GM19395 (cell line): ENCODE results near the gene ITGB2.
"Not testable (repeated sequence)": the region's sequence is repeated elsewhere in the genome, so short reads cannot be mapped to it uniquely, and the experiment has no call there.

Experiments
- ATAC-seq: cut with Tn5 transposase; IDR thresholded peaks from one replicate; pipeline ENCODE4 v1.9.1; 2021; ENCODE audit warnings: mild to moderate bottlenecking, moderate library complexity; ENCODE audit not compliant: unreplicated experiment

The ITGB2 gene

DNA sequence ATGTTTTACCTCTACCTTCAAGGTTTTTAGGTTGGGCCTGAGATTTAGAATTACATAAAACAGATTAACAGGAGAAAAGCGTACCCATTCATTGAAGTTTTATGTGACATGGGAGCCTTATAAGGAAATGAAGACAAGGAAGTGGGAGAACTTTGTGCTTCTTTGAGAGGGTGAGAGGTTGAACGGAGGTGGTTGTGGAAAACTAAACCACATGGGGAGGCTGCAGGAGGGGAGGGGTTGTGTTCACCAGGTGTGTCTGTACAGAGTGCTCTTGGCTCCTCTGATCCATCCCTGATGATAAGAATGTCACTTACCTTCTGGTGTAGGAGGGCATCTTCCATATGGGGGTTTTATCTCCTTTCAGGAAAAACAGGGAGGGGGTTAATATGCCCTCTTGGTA lies 21.9 kb upstream of the ITGB2 start:
- ATAC-seq: no peak

DNA sequence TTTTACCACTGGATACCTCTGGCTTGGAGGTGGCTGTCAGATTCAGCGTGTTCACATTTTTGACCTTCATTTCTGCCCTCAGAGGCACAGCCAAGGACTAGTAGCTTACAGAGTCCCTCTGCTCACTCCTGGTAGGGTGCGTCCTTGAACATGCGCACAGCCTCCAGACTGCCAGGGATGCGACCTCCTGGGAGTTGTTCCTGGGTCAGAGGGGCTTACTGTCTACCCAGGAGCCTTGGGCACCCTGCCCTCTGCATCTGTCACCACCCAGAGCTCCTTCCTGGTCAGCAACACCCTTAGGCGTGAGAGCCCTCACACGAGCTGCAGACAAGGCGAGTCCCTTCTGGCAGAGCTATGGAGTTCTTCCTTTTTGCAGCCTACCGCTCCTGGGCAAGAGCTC lies 20.9 kb upstream of the ITGB2 start:
- ATAC-seq: no peak

DNA sequence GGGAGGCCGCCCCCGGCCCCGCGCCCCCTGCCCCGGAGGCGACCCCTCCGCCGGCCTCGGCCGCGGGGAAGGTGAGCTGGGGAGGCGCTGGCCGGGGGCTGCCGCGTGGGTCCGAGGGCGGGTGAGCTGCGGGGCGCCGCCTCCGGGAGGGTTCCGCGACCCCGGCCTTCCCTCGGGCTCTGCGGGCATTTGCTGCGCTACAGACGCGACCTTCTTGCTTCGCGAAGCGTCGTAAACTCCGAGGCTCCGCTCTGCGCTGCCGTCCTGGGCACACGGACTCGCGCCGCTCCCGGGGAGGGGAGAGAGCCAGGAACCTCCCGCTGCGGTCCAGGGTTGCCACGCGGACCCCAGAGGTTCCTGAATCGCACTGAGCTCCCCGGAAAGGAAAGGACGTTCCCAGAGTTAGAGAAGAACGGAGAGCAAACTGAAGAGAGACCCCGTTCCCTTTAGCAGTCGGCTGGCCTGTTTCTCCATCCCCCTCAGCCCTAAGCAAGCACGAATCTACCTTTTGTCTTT lies 19.5 kb upstream of the ITGB2 start:
- ATAC-seq: no peak

DNA sequence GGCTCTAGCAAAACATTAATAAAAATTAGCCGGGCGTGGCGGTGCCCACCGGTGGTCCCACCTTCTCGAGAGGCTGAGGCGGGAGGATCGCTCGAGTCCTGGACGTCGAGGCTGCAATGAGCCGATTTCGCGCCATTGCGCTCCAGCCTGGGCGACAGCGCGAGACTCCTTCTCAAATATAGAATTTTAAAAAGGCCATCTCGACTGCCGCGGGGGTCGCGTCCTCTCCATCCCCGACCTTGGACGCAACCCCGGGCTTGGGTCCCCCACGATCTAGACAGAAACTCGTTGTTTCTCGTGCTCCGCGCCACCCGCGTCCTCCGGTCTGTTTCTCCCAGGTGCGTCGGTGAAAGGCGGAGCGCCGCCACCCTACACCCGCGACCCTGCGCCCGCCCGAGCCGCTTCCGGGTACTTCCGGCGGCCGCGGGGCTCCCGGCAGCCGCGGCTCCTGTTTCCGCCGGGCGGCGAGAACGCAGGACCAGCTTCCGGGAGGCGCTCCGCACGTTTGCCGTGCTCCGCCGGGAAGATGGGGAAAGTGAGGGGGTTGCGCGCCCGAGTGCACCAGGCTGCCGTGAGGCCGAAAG lies 18.9 kb upstream of the ITGB2 start, which contains the start of gene SLX9:
TSS of gene SLX9 (plus strand) at position 498 of the 584 bp plus-strand sequence. CDS start at position 527, 29 bp downstream.
- ATAC-seq: no peak

DNA sequence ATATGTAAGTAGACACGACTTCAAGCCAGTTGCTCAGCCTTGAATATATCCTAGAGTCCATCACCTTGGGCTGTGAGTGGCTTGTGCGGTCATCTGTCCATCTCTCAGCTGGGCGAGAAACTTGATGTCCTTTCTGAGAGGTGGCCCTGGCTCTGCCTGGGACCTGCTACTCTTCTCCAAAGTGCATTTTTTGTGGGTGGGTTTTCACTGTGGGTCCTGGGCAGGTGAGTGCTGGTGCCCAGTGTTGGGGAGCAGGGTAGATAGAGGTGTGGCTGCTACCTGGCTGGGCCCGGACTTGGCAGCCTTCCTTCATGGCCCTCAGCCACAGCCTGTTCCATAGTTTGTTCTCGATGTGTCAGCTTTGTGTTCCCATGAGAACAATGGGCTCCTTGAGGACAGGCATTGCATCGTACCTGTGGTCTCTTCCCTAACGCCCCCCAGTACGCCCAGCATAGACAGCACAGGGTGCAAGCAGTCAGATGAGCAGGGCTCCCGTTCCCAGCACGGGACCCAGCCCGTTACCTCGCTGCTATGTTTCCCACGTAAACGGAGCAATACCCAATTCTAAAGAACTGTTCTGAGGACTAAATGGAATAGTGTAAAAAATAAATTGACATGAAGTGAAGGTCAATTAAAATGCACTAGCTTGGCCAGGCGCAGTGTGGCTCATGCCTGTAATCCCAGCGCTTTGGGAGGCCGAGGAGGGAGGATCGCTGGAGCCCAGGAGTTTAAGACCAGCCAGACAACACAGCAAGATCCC lies 18.3 kb upstream of the ITGB2 start:
- no peak for ATAC-seq

DNA sequence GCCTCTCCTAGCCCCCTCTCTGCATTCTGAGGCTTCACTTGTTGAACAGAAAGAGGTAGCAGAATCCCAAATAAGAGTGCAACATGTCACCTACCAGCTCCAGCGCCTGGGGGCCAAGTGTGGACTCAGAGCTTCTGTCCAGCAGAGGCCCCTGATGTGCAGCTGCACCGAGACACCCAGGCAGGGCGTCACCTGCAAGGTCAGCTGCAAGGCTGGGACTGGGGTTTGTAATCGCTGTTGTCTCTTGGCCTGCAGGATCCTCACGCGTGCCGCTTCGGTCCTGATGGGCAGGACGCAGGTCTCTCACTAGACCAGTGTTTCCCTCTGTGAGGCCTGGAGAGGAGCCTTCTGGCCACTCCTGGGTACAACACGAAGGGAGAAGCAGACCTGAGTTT lies 14.8 kb upstream of the ITGB2 start:
- no peak for ATAC-seq

DNA sequence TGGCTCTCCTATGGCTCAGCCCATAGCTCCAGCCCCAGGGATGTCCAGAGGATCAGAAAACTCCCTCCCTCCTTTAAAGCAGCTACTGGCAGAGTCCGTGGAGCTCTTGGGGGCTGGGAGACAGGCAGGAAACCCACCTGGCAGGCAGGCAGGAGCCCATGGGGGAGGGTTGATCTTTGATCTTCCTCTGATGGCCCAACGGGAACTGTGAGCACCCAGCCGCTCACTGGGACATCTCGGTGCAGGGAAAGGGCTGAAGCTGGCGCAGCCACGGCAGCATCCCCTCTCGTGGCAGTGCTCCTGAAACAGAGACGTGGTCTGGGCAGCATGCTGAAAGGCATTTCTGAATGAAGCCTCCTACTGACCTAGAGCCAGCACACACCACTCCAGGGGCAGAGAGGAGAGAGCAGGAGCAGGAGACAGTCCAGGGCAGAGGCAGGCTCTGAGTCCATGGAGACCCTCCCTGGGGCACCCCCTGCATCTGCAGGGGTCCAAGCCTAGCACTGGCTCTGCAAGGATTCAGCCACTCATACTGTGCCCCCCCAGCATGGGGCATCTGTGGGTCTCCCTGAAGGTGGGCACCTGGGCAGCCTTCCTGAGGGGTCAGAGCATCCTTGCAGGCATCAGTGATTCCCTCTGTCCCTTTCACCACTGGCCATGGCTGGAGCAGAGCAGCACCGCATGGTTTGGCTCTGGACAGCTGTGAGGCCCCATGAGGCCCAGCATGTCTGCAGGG lies 14.3 kb upstream of the ITGB2 start:
- ATAC-seq: no peak

DNA sequence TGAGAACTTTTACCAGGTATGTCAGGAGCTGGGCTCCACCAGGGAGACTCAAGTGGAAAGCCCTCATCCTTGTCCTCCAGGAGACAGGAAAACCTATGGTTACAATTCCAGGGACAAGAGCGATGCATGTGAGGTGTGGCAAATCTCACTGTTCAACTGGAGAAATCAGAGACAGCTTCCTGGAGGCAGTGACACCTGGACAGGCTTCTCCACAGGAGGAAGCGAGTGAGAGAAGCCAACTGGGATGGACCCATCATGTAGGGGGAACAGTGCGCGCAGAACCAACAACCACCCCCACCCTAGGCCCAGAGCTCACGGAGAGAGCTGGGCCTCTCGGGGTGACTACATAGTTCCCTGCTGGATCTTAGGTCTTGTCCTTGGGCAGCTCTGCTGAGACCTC lies 13.6 kb upstream of the ITGB2 start:
- ATAC-seq: no peak

DNA sequence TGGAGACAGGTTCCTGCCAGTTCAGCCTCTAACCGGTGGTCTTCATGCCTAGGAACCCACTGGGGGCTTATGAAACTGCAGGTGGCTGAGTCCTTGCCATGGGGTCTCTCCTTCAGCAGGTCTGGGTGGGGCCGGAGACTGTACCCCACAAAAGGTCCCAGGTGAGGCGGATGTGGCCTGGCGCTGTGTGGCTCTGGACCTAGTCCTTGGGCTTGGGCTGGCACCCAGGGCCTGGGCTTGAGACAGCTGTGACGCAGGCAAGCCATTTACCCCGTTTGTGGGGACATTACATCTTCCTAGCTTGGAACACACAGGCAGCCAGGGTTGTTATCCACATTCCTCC lies 13.2 kb upstream of the ITGB2 start:
- no peak for ATAC-seq

DNA sequence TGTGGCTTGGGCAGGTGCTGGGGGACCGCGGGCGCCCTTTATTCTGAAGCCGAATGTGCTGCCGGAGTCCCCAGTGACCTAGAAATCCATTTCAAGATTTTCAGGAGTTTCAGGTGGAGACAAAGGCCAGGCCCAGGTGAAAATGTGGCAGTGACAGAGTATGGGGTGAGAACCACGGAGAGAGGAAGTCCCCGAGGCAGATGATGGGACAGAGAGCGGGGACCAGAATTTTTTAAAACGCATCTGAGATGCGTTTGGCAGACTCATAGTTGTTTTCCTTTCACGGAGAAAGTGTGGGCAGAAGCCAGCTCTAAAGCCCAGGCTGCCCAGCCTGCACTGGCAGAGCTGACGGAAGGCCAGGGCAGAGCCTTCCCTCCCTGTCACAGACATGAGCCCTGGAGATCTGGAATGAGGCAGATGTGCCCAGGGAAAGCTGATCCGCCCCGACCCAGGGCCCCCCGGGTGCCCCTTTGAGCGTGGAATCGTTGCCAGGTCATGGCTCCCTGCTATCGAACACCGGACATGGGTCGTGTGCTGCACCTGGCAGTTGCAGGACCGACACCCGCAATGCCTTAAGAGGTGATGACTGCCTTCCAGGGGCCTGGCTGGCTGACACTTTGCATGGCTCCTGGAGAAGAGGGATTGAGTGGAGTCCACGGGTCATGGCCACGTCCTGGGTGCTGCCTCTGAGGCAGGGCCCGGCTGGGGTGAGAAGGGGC lies 12.7 kb upstream of the ITGB2 start:
- ATAC-seq: no peak

DNA sequence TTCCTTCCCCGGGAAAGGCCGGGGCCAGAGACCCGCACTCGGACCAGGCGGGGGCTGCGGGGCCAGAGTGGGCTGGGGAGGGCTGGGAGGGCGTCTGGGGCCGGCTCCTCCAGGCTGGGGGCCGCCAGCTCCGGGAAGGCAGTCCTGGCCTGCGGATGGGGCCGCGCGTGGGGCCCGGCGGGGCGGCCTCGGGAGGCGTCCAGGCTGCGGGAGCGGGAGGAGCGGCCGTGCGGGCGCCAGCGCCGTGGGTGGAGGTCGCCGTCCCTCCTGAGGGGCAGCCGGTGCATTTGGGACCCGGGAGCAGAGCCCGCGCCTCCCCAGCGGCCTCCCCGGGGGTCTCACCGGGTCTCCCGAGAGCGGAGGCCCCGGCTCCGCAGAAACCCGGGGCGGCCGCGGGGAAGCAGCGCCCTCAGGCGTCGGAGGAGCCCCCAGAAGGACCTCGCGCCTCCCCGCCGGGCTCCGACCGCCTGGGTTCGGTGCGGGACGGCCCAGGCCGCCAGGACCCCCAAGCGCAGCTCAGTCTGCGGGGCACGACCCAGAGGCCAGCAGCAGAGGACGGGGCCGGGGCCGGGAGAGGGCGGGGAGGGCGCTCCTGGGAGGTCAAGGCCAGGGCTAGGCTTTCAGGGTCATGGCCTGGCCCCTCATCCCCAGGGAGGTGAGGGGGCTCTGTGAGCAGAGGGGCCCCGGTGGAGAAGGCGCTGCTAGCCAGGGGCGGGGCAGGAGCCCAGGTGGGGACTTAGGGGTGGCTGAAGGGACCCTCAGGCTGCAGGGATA lies 11.9 kb upstream of the ITGB2 start:
- ATAC-seq: no peak

DNA sequence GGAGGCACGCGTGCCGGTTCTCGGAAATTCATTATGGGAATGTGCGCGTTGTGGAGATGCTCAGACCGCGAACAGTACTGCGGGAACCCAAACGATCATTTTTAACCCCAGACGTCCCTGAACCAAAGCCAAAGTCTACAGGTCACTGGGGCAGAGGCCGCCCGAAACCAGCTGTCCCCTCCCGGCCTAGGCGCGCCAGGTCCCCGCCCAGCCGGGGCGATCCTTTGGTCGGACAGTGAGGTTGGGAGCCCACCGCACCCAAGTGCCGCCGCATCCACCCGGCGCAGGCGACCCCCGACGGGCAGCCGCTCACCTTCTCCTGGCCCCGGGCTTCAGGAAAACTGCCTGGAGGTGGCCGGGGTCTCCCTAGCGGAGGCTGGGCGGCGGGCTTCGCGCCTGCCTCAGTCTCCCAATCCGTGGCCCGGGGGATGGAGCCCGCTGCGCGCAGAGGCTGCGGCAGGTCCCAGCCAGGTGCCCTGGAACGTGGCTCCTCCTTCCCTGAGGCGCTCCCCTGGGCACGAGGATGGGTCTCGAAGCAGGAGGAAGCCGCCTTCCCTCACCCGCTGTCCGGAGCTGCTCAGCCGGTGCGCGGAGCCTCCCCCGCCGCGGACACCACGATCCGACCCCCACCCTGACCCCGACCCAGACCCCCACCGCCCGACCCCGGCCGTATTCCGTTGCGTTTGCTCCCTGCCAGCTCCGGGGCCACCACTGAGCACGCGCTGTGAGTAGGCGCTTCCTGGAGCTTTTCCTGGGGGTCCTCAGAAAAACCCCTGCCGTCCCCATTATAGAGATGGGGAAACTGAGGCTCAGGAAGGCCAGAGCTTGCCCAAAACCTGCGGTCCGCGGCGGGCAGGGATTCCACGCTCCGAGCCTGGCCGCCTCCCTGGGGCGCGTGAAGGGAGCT lies 11.1 kb upstream of the ITGB2 start:
- ATAC-seq: no peak

DNA sequence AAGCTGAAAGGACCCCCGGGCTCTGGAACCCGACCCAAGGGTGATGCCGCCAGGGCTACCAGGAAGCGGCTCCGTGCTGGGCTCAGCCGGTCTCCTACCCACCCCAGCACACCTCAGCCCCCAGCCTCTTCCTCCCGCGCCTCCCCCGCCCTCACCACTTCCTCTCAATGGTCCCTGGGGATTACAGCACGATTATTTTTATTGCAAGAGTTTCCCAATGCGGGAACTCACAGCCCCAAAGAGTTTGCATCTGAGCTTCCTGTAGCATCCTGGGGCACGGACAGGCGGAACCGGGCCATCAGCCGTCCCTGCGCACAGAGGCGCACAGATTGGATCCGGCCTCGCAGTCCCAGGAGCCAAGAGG lies 10.4 kb upstream of the ITGB2 start:
- ATAC-seq: no peak

DNA sequence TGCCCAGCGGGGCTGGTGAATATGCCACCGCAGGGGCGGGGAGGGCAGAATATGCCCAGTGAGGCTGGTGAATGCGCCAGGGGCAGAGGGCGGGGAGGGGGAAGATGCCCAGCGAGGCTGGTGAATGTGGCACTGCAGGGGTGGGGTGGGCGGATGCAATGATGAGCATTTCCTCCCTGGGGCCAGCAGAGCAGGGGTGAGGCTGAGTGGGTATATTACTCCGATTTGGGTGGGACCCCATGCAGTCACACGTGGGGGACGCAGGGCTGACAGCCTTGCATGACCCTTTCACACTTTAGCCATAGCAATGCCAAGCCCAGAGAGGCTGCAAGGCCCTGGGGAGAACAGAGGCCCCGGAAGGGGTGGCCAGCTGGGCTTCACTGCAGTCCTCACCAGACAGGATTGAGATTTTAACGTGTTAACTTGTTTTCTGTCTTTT lies 9.9 kb upstream of the ITGB2 start:
- no peak for ATAC-seq

DNA sequence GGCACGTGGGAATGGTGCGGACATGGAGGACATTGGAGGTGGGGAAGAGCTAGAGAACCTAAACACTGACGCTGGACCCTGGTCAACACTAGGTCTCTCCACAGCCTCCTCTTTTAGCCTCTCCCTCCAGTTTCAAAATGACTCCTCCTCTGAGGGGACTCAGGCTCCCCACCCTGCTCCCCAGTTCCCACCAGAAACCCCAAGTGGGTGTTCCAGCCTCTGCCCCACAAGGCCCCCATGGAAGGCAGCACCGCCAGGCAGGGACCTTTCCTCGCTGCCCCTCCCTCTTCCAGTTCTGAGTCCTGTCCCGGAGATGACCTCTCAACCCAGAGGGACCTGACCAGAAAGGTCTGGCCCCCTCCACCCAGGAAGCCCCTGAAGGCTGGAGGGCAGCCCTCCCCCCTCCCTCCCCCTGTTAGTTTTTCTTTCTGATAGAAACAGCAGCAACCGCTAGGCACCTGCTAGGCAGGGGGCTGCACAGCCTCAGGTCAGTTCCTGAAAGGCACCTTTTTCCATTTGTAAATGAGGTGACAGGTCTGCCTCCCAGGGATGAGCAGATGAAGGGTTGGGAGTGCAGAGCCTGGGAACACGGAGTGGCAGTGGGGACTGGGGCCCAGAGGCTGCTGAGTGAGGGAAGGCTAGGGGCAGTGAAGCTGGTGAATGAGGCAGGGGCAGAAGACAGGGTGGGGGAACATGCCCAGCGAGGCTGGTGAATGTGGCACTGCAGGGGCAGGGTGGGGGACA lies 9.3 kb upstream of the ITGB2 start:
- no peak for ATAC-seq

DNA sequence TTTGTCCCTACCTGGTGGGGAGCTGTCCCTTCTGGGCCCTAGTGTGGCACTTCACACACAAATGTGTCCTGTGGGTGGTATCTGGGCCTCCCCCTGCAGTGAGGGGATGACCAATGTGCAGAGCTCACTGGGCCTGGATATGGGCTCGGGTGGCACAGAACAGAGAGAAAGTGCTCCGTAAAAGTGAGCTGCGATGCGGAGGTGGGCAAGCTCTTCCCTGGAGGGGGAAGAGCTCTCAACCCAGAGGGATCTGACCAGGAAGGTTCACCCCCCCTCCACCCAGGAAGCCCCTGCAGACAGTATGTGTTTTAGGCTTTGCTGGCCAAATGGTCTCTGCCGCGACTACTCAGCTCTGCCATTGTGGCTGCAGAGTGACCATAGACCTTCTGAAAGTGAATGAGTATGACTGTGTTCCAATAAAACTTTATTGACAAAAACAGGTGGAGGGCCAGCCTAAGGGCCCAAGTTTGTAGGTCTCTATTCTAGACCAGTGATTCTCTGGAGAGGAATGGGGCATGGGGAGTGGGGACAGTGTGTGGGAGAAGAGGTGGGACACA lies 8.6 kb upstream of the ITGB2 start:
- no peak for ATAC-seq

DNA sequence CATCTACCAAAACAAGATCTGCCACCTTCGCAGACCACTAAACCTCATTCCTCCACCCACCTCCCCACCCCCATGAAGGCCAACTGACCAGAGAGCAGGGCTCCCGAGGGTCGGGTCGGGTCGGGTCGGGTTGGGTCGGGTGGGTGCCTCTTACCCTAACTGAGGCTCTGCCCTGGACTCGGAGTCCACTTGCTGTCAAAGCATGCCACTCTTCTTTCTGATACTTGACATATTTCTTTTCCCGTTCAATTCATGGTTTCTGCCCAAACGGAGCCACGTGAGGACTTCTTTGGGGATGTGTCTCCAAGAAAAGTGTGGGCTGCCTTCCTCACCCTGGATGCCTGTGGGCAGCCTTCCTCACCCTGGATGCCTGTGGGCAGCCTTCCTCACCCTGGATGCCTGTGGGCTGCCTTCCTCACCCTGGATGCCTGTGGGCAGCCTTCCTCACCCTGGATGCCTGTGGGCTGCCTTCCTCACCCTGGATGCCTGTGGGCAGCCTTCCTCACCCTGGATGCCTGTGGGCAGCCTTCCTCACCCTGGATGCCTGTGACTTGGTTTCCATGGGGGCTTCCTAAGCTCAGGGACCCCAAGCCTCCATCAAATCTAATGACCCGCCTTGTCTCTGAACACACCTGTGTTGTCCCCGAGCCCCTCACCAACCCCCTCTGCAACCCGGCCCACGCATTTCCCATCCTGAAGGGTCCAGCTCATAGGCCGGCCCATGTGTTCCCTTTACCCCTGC lies 8.0 kb upstream of the ITGB2 start:
- not testable (repeated sequence) for ATAC-seq
